ENCODE data around the gene DBR1.

- no peak for TF ChIP-seq GATA1 (IDR thresholded peaks at IDR 0.05; ENCODE audit: low read depth, low read length)
- no peak for TF ChIP-seq POLR2A (IDR thresholded peaks at IDR 0.05; ENCODE audit: low read length)
These were observed 28.4 kb upstream of the DBR1 start for GRCh38 chr3:138202945-138203701.

Measured in erythroblast (primary cell).